GM18907 (cell line): Measurements from ENCODE around the gene ASAP3.
"Not testable (repeated sequence)": the region's sequence is repeated elsewhere in the genome, so short reads cannot be mapped to it uniquely, and the experiment has no call there.

Experiments
- ATAC-seq: cut with Tn5 transposase; IDR thresholded peaks from one replicate; pipeline ENCODE4 v1.9.1; 2021; ENCODE audit warnings: mild to moderate bottlenecking, moderate library complexity; ENCODE audit not compliant: unreplicated experiment

Gene ASAP3

GRCh38 chr1:23399229-23399628 is 84.8 kb downstream of the ASAP3 start:
- ATAC-seq: no peak

DNA sequence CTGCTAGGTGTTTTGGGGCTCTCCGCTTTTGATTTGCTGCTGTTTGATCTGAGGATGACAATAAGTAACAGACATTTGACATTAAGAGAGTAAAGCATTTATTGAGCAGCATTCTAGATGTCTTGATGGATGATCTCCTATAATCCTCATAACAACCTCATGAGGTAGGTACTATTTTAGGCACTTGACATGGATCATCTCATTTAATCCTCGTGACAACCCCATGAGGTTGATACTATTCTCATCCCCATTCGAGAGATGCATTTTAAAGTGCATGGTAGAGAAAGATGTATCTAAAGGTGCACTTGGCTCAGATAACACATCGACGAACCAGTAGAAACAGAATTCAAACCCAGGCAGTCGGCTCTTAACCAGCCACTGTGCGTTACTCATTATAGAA is 86.1 kb downstream of the ASAP3 start:
- ATAC-seq: no peak

DNA sequence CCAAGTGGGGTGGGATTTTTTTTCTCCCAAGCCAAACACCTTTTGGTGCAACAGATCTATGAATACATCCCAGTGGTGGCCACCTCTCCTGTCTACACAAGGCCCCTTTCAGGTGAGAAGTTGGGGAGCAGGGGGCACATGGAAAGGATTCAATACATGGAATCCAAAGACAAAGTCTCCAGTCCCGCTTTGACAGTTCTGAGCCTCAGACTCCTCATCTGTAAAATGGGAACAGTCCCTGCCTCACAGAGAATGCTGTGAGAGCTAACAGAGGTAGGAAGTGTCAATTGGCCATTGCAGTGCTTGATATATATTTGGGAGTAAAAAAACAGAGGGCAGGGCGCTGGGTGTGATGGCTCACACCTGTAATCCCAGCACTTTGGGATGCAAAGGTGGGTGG is 87.6 kb downstream of the ASAP3 start:
- no peak for ATAC-seq

DNA sequence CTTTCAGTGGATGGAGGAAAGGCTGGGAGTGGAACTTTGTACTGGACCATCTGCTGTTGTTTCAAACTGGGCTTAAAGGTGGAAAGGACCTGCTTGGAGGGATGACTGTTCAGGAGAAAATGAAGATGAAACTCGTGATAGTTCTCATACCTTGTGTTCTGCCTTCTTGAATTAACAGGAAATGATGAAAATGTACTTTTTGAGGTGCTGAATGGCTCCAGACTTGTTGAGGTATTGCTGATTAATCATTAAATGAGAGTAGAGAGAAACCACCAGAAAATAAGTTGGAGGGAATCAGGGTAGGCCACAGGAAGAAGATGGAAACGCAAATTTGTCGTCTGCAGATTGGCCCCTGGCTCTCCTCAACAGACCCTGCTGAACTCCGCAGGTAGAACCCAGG is 88.1 kb downstream of the ASAP3 start:
- no peak for ATAC-seq

GRCh38 chr1:23395154-23395724 is 88.7 kb downstream of the ASAP3 start:
- no peak for ATAC-seq

DNA sequence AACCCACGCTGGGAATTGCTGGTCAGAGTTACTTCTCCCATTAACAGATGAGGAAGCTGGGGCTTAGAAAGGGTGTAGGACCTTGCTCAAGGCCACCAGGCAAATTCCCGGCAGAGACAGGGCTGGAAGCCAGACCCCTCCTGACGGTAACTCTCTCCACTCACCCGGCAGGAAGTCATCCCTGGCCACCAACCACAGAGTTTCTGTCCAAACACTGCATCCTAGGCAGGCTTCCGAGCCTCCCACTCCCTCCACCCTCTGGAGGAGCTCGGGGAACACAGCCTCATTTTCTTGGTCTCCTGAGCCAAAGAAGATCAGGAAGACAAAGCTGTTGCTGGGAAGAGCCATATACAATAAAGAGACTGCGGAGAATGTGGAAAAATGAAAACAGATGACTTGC is 89.3 kb downstream of the ASAP3 start:
- ATAC-seq: no peak

DNA sequence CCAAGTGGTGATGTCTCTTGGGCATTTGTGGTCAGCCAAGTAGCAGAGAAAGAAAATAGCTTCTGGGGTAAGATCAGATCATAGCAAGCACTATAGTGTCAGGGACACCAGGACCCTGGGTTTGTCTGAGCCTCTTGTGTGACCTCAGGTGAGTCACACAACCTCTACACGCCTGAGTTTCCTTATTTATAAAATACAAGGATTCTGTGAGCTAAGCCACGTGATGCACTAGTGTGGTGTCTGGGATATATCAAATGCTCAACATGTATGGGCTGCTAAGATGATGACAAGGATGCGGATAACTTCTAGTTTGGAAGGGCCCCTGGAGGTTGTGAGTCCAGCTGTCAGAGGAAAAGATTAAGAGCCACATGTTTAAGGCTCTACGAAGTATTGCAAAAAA is 89.8 kb downstream of the ASAP3 start:
- no peak for ATAC-seq

DNA sequence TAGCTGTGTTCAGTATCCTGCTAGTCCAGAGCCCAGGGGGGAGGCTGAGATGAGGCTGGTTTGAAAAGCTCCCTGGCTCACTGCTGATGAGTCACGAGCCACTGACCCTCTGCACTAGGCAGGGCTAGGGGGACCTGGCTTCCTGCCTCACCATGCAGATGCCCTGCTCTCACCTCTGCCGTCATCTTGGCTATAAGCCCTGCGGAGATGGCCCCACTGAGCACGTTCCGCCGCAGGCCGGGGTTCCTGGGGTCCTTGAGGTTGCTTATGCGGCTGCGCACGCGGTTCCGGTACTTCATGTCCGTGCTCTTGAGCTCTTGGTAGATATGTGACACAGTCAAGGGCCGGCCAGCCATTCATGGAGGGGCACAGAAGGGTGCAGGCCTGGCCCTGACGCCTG is 90.3 kb downstream of the ASAP3 start:
- ATAC-seq: no peak

- no peak for ATAC-seq
Observed at GRCh38 chr1:23392125-23392855, 91.7 kb downstream of the ASAP3 start.

- no peak for ATAC-seq
Observed at GRCh38 chr1:23389837-23390321, 94.1 kb downstream of the ASAP3 start.

- no peak for ATAC-seq
Observed at GRCh38 chr1:23387494-23387893, 96.5 kb downstream of the ASAP3 start.

DNA sequence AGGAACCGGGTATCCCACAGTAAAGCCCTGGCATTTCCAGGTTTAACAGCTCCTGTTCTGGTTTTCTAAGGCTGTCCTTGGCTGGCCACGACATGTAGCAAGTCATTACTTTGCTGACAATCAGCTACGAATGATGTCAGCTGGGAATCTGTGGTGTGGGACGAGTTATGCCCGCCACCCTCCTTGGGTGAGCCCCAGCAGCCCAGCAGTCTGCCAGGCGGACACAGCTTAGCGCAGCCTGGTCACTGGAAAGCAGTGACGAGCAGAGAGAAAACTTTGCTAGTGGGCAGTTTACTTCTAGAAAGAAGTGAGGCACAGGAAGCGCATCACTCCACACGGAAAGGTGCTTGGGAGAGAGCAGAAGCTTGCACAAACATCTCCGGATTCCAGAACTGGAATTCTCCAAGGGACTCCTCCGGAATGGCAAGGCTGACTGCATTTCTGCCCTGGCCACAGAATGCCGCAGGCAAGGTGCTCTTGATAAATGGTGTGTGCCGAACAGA is 98.8 kb downstream of the ASAP3 start:
- no peak for ATAC-seq

- no peak for ATAC-seq
Observed at GRCh38 chr1:23384312-23385058, 99.5 kb downstream of the ASAP3 start.

DNA sequence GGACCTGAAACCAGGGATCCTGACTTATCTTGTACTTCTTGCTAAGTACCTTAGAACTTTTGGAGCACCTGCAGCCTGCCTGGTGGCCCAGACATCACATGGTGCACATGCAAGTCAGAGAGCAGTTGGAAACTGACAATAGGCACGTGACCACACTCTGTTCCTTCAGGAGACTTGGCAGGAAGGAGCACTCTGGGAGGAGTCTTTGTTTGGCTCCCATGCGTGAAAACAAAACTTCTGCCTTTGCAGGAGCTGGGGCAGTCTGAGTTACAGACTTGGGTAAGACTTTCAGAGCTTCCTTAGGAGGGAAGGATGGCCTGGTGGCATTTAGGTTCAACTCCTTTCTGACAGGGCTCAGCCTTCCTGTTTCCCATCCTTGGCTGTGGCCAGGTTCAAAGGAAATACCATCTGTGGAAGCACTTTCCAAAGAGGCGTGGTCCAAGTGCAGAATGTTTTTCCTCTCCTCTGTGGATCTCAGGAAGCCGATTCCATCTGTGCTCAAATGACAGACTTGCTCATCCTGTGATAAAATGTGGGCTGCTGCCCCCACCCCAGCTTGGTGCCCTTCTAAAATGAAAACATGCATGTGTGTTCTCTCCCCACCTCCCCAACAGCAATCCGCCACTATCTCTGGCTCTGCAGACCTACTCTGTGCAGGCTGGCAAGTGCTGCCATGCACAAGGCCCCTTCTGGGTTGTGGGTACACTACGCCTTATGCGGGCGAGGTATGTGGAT is 100.2 kb downstream of the ASAP3 start:
- no peak for ATAC-seq

GRCh38 chr1:23381233-23381885 is 102.6 kb downstream of the ASAP3 start:
- no peak for ATAC-seq

DNA sequence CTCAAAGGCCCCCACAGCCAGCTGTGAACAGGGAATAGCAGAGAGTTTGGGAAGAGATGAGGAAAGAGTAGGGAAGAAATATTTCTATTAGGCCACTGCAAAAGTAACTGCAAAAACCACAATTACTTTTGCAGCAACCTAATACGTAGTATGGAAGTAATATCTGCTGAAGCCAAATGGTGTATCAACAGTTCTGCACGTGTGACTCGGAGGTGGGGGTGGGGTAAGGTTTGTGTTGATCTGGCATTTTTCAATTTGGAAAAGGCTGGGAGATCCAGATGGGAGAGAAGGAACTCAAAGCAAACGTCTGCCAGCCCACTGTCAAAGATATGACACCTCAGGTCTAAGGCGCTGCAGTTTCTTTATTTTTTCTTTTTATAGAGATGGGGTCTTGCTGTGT is 103.3 kb downstream of the ASAP3 start:
- no peak for ATAC-seq

DNA sequence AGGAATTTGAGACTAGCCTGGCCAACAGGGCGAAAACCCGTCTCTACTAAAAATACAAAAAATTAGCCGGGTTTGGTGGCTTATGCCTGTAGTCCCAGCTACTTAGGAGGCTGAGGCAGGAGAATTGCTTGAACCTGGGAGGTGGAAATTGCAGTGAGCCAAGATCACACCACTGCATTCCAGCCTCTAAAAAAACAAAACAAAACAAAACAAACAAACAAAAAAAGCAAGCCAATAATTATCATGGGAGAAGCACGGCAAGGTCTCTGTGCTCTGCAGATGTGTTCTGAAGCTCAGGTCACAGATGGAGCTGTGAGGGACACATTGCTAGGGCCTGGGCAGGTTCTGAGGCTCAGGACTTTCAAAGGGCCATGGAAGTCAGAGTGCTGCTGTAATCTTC is 103.7 kb downstream of the ASAP3 start:
- ATAC-seq: not testable (repeated sequence)
